Muscle layer of colon (tissue), 2 donors: ENCODE measurements around the gene SLC46A3.
"Not testable (repeated sequence)": the region's sequence is repeated elsewhere in the genome, so short reads cannot be mapped to it uniquely, and the experiment has no call there.

Experiments used
- H3K27ac ChIP-seq: one replicate; pipeline ENCODE4 v1.7.0; 2013; ENCODE audit warnings: low read depth, mild to moderate bottlenecking, low read length, moderate library complexity
- H3K27me3 ChIP-seq, 2 donors: one replicate each; pipeline ENCODE4 v1.7.0; 2013; ENCODE audit warnings: low read length in 2 of 2, mild to moderate bottlenecking in 2 of 2; ENCODE audit not compliant: insufficient read depth in 2 of 2, control insufficient read depth in 1 of 2
- H3K36me3 ChIP-seq: one replicate; pipeline ENCODE4 v1.7.0; 2013; ENCODE audit warnings: mild to moderate bottlenecking, low read length; ENCODE audit not compliant: insufficient read depth
- H3K4me1 ChIP-seq: one replicate; pipeline ENCODE4 v1.7.0; 2013; ENCODE audit warnings: mild to moderate bottlenecking, low read length; ENCODE audit not compliant: insufficient read depth
- H3K4me3 ChIP-seq, 2 donors: one replicate each; pipeline ENCODE4 v1.7.0; 2013; ENCODE audit warnings: low read length in 2 of 2, low read depth in 1 of 2, mild to moderate bottlenecking in 1 of 2, moderate library complexity in 1 of 2
- H3K9ac ChIP-seq: one replicate; pipeline ENCODE4 v1.7.0; 2013; ENCODE audit warnings: low read length
- H3K9me3 ChIP-seq: one replicate; pipeline ENCODE4 v1.7.0; 2013; ENCODE audit warnings: mild to moderate bottlenecking, low read length
- donor health status: abdominal sarcoma.
- donor health status: Adenocarcinoma of cecum.

The SLC46A3 gene

GRCh38 chr13:28746287-28746612 lies 27.5 kb upstream of the SLC46A3 start:
- Histone ChIP-seq H3K4me1 (no peaks in the 10 kb centered on the region), H3K27ac (no peak overlapping the region), H3K27me3 (no peaks in the 10 kb centered on the region), H3K4me3 (no peak overlapping the region), H3K9ac (no peak overlapping the region), H3K36me3 (no peaks in the 10 kb centered on the region), H3K9me3 (no peaks in the 10 kb centered on the region)

GRCh38 chr13:28744656-28745055 lies 25.9 kb upstream of the SLC46A3 start:
- no peaks in the 10 kb centered on the region for H3K36me3 ChIP-seq
- H3K9ac ChIP-seq, result no peak overlapping the region
- H3K27ac ChIP-seq, result no peak overlapping the region
- no peak overlapping the region for H3K4me3 ChIP-seq
- no peaks in the 10 kb centered on the region for H3K9me3 ChIP-seq
- H3K4me1 ChIP-seq, result no peaks in the 10 kb centered on the region
- no peaks in the 10 kb centered on the region for H3K27me3 ChIP-seq

GRCh38 chr13:28744091-28744536 lies 25.3 kb upstream of the SLC46A3 start:
- H3K27me3 ChIP-seq, result no peaks in the 10 kb centered on the region
- H3K4me3 ChIP-seq, result no peak overlapping the region
- no peak overlapping the region for H3K27ac ChIP-seq
- H3K36me3 ChIP-seq, result no peaks in the 10 kb centered on the region
- no peaks in the 10 kb centered on the region for H3K4me1 ChIP-seq
- no peaks in the 10 kb centered on the region for H3K9me3 ChIP-seq
- no peak overlapping the region for H3K9ac ChIP-seq

GRCh38 chr13:28743499-28744083 lies 24.8 kb upstream of the SLC46A3 start:
- Histone ChIP-seq H3K4me1 (no peaks in the 10 kb centered on the region), H3K27ac (no peak overlapping the region)

GRCh38 chr13:28743020-28743419 lies 24.2 kb upstream of the SLC46A3 start:
- H3K36me3 ChIP-seq, result no peaks in the 10 kb centered on the region
- H3K4me1 ChIP-seq, result no peaks in the 10 kb centered on the region
- H3K4me3 ChIP-seq, result no peak overlapping the region
- no peak overlapping the region for H3K27ac ChIP-seq
- no peaks in the 10 kb centered on the region for H3K9me3 ChIP-seq
- no peaks in the 10 kb centered on the region for H3K27me3 ChIP-seq
- no peak overlapping the region for H3K9ac ChIP-seq

More at GRCh38 chr13:28743499-28744083, 24.8 kb upstream of the SLC46A3 start:
- Histone ChIP-seq H3K9ac (no peak overlapping the region), H3K9me3 (no peaks in the 10 kb centered on the region), H3K27me3 (no peaks in the 10 kb centered on the region), H3K4me3 (no peak overlapping the region), H3K36me3 (no peaks in the 10 kb centered on the region)

- not testable (repeated sequence) for H3K9ac ChIP-seq, H3K4me1 ChIP-seq, H3K4me3 ChIP-seq, H3K9me3 ChIP-seq, H3K27ac ChIP-seq, H3K27me3 ChIP-seq, H3K36me3 ChIP-seq
These were observed 23.7 kb upstream of the SLC46A3 start for GRCh38 chr13:28742445-28742844.

GRCh38 chr13:28741084-28741491 lies 22.3 kb upstream of the SLC46A3 start:
- Histone ChIP-seq H3K9me3 (no peaks in the 10 kb centered on the region), H3K27ac (no peak overlapping the region), H3K36me3 (no peaks in the 10 kb centered on the region), H3K27me3 (no peaks in the 10 kb centered on the region), H3K9ac (no peak overlapping the region), H3K4me3 (no peak overlapping the region), H3K4me1 (no peaks in the 10 kb centered on the region)

- Histone ChIP-seq H3K36me3 (no peaks in the 10 kb centered on the region), H3K27me3 (no peaks in the 10 kb centered on the region), H3K27ac (no peak overlapping the region), H3K4me3 (no peak overlapping the region), H3K9me3 (no peaks in the 10 kb centered on the region), H3K9ac (no peak overlapping the region), H3K4me1 (no peaks in the 10 kb centered on the region)
These were observed 20.6 kb upstream of the SLC46A3 start for GRCh38 chr13:28739376-28739775.

- no peaks in the 10 kb centered on the region for H3K36me3 ChIP-seq
- H3K27me3 ChIP-seq, result no peaks in the 10 kb centered on the region
- no peaks in the 10 kb centered on the region for H3K9me3 ChIP-seq
- H3K9ac ChIP-seq, result no peak overlapping the region
- no peak overlapping the region for H3K4me3 ChIP-seq
- no peak overlapping the region for H3K27ac ChIP-seq
- H3K4me1 ChIP-seq, result no peaks in the 10 kb centered on the region
These were observed 16.8 kb upstream of the SLC46A3 start for GRCh38 chr13:28735481-28736029.

GRCh38 chr13:28734906-28735305 lies 16.1 kb upstream of the SLC46A3 start:
- no peaks in the 10 kb centered on the region for H3K4me1 ChIP-seq
- no peak overlapping the region for H3K4me3 ChIP-seq
- H3K36me3 ChIP-seq, result no peaks in the 10 kb centered on the region
- no peaks in the 10 kb centered on the region for H3K9me3 ChIP-seq
- no peak overlapping the region for H3K9ac ChIP-seq
- H3K27me3 ChIP-seq, result no peaks in the 10 kb centered on the region
- H3K27ac ChIP-seq, result no peak overlapping the region

- Histone ChIP-seq H3K4me1 (no peaks in the 10 kb centered on the region), H3K36me3 (no peaks in the 10 kb centered on the region), H3K27ac (no peak overlapping the region), H3K4me3 (no peak overlapping the region), H3K9ac (no peak overlapping the region), H3K27me3 (no peaks in the 10 kb centered on the region), H3K9me3 (no peaks in the 10 kb centered on the region)
These were observed 12.0 kb upstream of the SLC46A3 start for GRCh38 chr13:28730762-28731161.

- H3K9ac ChIP-seq, result no peak overlapping the region
- no peaks in the 10 kb centered on the region for H3K27me3 ChIP-seq
- H3K4me3 ChIP-seq, result no peak overlapping the region
- H3K4me1 ChIP-seq, result no peaks in the 10 kb centered on the region
- no peak overlapping the region for H3K27ac ChIP-seq
- H3K36me3 ChIP-seq, result no peaks in the 10 kb centered on the region
- H3K9me3 ChIP-seq, result no peaks in the 10 kb centered on the region
These were observed 10.8 kb upstream of the SLC46A3 start for GRCh38 chr13:28729541-28729940.
